Measurements from ENCODE around the gene SETMAR. TPM values are rescaled to one million over a fixed set of nuclear protein-coding genes. Genes with fewer than 3 reads are reported as not detected.

SETMAR gene
- total and polyA plus RNA-seq, 2 of the 13 experiments (the other 11 are each of a cell fraction or from before 2014, with no cell fraction given): 7.0 to 16.7 TPM

DNA sequence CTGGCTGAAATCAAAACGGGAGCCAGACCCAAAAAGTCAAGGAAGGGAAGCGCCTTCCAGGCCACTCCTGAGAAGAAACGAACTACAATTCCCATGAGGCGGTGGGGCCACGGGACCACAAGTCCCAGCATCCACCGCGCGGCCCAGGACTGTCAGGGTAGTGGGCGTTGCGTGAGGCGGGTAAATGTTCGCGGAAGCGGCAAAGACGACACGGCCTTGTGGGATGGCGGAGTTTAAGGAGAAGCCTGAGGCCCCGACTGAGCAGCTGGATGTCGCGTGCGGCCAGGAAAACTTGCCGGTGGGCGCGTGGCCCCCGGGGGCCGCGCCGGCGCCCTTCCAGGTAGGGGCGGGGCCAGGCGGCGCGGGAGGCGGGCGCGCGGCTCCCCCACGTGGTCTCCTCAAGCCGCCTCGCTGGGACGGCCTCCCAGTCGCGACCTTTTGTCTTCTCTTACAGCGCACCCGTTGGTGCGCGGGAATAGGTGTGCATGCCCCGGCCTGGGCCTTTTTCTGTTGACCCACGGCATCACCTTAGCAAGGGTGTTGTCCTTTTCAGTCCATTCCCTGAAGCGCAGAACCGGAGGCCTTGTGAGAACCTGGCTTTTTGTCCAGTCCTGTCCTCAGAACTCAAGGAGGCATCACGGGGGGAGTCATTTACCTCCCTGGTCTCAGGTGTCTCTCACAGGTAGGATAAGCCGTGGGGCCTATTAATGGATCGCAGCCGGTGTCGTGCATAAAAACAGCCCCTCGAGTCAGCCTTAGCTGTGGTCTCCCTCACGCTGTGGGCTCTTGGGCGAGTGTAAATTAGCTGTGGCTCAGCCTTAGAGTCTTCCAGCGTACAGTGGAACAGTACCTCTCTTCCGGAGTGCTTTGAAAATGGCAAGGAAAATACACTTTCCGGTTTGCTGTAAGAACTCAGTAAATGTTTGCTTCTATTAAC lies at the start of gene SETMAR (continued):
- TF ChIP-seq POGZ (CRISPR knock-in tag; IDR thresholded peaks at IDR 0.05): peak; percentile 81
- TF ChIP-seq SOX6 (IDR thresholded peaks at IDR 0.05): no peak
- TF ChIP-seq SOX6 (CRISPR knock-in tag; IDR thresholded peaks at IDR 0.05): peak; percentile 90
- TF ChIP-seq YEATS4 (CRISPR knock-in tag; IDR thresholded peaks at IDR 0.05; ENCODE audit: borderline replicate concordance): peak; percentile 83
- 0 out of 2 replicates have a peak, but pooled peaks have one; percentile 13 for TF ChIP-seq BHLHE40 (IDR thresholded peaks at IDR 0.05; ENCODE audit: low read length)
- TF ChIP-seq NFKBIZ (CRISPR knock-in tag; IDR thresholded peaks at IDR 0.05): 0 out of 2 replicates have a peak, but pooled peaks have one; percentile 31
- no peak for TF ChIP-seq KDM6A (CRISPR knock-in tag; IDR thresholded peaks at IDR 0.05; ENCODE audit: low read depth)
- TF ChIP-seq, protein P1, sequence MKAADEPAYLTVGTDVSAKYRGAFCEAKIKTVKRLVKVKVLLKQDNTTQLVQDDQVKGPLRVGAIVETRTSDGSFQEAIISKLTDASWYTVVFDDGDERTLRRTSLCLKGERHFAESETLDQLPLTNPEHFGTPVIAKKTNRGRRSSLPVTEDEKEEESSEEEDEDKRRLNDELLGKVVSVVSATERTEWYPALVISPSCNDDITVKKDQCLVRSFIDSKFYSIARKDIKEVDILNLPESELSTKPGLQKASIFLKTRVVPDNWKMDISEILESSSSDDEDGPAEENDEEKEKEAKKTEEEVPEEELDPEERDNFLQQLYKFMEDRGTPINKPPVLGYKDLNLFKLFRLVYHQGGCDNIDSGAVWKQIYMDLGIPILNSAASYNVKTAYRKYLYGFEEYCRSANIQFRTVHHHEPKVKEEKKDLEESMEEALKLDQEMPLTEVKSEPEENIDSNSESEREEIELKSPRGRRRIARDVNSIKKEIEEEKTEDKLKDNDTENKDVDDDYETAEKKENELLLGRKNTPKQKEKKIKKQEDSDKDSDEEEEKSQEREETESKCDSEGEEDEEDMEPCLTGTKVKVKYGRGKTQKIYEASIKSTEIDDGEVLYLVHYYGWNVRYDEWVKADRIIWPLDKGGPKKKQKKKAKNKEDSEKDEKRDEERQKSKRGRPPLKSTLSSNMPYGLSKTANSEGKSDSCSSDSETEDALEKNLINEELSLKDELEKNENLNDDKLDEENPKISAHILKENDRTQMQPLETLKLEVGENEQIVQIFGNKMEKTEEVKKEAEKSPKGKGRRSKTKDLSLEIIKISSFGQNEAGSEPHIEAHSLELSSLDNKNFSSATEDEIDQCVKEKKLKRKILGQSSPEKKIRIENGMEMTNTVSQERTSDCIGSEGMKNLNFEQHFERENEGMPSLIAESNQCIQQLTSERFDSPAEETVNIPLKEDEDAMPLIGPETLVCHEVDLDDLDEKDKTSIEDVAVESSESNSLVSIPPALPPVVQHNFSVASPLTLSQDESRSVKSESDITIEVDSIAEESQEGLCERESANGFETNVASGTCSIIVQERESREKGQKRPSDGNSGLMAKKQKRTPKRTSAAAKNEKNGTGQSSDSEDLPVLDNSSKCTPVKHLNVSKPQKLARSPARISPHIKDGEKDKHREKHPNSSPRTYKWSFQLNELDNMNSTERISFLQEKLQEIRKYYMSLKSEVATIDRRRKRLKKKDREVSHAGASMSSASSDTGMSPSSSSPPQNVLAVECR (CRISPR knock-in tag; IDR thresholded peaks at IDR 0.05; ENCODE audit: borderline replicate concordance): peak; percentile 72; the same call in 1 of the 2 replicates
- TF ChIP-seq KDM2A (CRISPR knock-in tag; IDR thresholded peaks at IDR 0.05; ENCODE audit: borderline replicate concordance, low read depth): peak; percentile 81
- TF ChIP-seq PHF8 (CRISPR knock-in tag; IDR thresholded peaks at IDR 0.05): peak; percentile 84
- TF ChIP-seq, protein P2, sequence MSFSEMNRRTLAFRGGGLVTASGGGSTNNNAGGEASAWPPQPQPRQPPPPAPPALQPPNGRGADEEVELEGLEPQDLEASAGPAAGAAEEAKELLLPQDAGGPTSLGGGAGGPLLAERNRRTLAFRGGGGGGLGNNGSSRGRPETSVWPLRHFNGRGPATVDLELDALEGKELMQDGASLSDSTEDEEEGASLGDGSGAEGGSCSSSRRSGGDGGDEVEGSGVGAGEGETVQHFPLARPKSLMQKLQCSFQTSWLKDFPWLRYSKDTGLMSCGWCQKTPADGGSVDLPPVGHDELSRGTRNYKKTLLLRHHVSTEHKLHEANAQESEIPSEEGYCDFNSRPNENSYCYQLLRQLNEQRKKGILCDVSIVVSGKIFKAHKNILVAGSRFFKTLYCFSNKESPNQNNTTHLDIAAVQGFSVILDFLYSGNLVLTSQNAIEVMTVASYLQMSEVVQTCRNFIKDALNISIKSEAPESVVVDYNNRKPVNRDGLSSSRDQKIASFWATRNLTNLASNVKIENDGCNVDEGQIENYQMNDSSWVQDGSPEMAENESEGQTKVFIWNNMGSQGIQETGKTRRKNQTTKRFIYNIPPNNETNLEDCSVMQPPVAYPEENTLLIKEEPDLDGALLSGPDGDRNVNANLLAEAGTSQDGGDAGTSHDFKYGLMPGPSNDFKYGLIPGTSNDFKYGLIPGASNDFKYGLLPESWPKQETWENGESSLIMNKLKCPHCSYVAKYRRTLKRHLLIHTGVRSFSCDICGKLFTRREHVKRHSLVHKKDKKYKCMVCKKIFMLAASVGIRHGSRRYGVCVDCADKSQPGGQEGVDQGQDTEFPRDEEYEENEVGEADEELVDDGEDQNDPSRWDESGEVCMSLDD (CRISPR knock-in tag; IDR thresholded peaks at IDR 0.05; ENCODE audit: borderline replicate concordance): 0 out of 2 replicates have a peak, but pooled peaks have one; percentile 63
- no peak for TF ChIP-seq TCF12 (IDR thresholded peaks at IDR 0.05)
- TF ChIP-seq TCF12 (CRISPR knock-in tag; IDR thresholded peaks at IDR 0.05): 0 out of 2 replicates have a peak, but pooled peaks have one; percentile 33
- TF ChIP-seq KLF16 (CRISPR knock-in tag; IDR thresholded peaks at IDR 0.05): peak in 1 of 2 experiments; percentile 42; a peak in 1 of 4 replicates
- peak; percentile 54; the same call in 1 of the 2 replicates for TF ChIP-seq MAZ (IDR thresholded peaks at IDR 0.05; ENCODE audit: borderline replicate concordance, low read depth, low read length)
- peak; percentile 59 for TF ChIP-seq MAZ (CRISPR knock-in tag; IDR thresholded peaks at IDR 0.05; ENCODE audit: low read depth)
- TF ChIP-seq KDM5A (IDR thresholded peaks at IDR 0.05; ENCODE audit: borderline replicate concordance, low read length): peak; percentile 79; the same call in 1 of the 2 replicates
- TF ChIP-seq HNRNPL (IDR thresholded peaks at IDR 0.05; ENCODE audit: low read depth, low read length): no peak
- TF ChIP-seq, protein P3, sequence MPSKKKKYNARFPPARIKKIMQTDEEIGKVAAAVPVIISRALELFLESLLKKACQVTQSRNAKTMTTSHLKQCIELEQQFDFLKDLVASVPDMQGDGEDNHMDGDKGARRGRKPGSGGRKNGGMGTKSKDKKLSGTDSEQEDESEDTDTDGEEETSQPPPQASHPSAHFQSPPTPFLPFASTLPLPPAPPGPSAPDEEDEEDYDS (CRISPR knock-in tag; IDR thresholded peaks at IDR 0.05): 0 out of 2 replicates have a peak, but pooled peaks have one; percentile 20
- TF ChIP-seq ZNF709 (CRISPR knock-in tag; IDR thresholded peaks at IDR 0.05): peak; percentile 62; the same call in 1 of the 2 replicates
